ENCODE results near the gene PUM2.

DNA sequence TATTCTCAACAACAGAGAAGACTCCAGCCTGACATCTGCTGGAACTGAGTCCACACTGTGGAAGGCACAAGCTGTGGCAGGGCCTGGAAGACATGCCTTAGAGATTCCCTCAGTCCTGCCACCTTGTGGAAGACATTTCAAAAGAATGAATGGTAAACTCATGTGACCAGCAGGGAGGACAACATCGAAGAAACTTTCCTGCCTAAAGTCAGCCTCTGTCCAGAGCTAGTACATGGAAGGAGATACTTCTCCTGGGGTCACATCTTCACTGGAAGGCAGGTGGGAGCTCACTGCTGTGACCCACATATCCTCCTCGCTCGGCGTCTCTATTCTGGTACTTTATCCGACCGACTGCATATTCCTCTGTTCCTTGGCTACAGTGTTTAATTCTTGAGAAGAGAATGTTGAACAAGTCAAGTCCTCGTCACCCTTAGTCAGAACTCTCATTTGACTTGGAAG, 59.5 kb downstream of the PUM2 start:
- TF ChIP-seq CTCF (IDR thresholded peaks at IDR 0.05; ENCODE audit: insufficient read depth, low read length, poor library complexity, severe bottlenecking), result peak; percentile 10
- no peak for TF ChIP-seq EZH2phosphoT487 (conservative IDR thresholded peaks at IDR 0.05; ENCODE audit: low read length)
